ENCODE measurements around the gene TAS1R2. TPM values are rescaled to one million over a fixed set of nuclear protein-coding genes. Genes with fewer than 3 reads are reported as not detected.

The TAS1R2 gene
- total RNA-seq, 1 experiment from 2014 or later: not detected

DNA sequence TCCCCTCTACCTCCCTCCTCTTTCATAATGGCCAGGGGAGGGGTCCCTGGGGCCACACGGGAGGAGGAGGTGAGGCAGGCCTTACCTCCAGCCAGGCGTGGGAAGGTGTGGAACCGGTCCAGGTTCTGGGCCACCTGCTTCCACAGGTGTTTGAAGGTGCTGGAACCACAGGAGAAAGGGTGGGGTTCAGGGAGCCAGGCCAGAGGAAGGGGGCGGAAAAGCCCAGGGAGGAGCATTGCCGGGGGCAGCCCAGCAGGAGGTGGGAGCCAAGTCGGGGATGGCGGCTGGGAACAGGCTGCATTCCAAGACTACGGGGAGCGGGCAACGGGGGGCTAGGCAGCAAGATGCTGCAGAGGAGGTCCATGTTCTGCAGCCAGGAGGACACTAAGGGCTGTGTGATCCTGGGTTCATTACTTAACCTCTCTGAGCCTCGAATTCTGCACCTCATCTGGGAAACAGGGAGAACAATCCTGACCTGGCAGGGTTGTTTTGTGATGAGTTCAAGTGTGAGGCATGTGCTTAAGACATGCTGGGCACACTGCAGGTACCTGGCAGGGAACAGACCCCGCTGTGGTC lies 19.8 kb upstream of the TAS1R2 start:
- H4K20me1 ChIP-seq (ENCODE audit: control insufficient read depth, insufficient read depth, insufficient read length): no peaks in the 10 kb centered on the region

More for the DNA sequence above, 19.8 kb upstream of the TAS1R2 start:
- no peak overlapping the region for H3K14ac ChIP-seq (ENCODE audit: insufficient read depth, low read length)
- H2BK20ac ChIP-seq (ENCODE audit: low read depth, low read length, poor library complexity, severe bottlenecking): no peak overlapping the region
- H3K4me2 ChIP-seq (ENCODE audit: insufficient read depth, insufficient read length, low read length): no peak overlapping the region
- no peaks in the 10 kb centered on the region for H3K79me1 ChIP-seq (ENCODE audit: insufficient read depth, low read depth, low read length, poor library complexity, severe bottlenecking)
- H3K9me3 Mint-ChIP-seq: no peaks in the 10 kb centered on the region
- no peaks in the 10 kb centered on the region for H3K4me1 ChIP-seq (ENCODE audit: insufficient read depth, low read length)
- H3K4ac ChIP-seq (ENCODE audit: low read depth, low read length): no peak overlapping the region
- peaks cover 3 to 13% (median 9%) of the 10 kb centered on the region in 3 experiments; a peak in 4 of 7 replicates for H3K36me3 Mint-ChIP-seq (ENCODE audit: insufficient read depth in 1 of 3, low read depth in 3 of 3)
- no peak overlapping the region for H3K27ac Mint-ChIP-seq
- H3K27ac ChIP-seq (ENCODE audit: insufficient read length, low read depth, low read length): no peak overlapping the region
- no peak overlapping the region for H2AFZ ChIP-seq (ENCODE audit: low read length)
- H2BK5ac ChIP-seq (ENCODE audit: insufficient read length, low read length): no peak overlapping the region
- no peak overlapping the region for H3K9ac ChIP-seq (ENCODE audit: extremely low read depth, insufficient read length, low read length)
- H3K27me3 ChIP-seq (ENCODE audit: insufficient read depth, low read length): no peaks in the 10 kb centered on the region
- DNase-seq: no peak
- no peaks in the 10 kb centered on the region for H3K9me3 ChIP-seq (ENCODE audit: control insufficient read depth, low read depth, low read length)
- no peak overlapping the region for H2BK12ac ChIP-seq (ENCODE audit: insufficient read length, low read depth, low read length)
- H2AK5ac ChIP-seq (ENCODE audit: insufficient read length, low read length): no peak overlapping the region
- H3K18ac ChIP-seq (ENCODE audit: insufficient read length, low read depth, low read length): no peak overlapping the region
- no peak overlapping the region for H3K56ac ChIP-seq (ENCODE audit: insufficient read length, low read depth, low read length)
- no peak overlapping the region for H4K8ac ChIP-seq (replicated peaks; ENCODE audit: insufficient read length, low read depth, low read length)
- no peaks in the 10 kb centered on the region for H3K27me3 Mint-ChIP-seq (ENCODE audit: low read depth)
- WGBS (ENCODE audit: extremely low coverage, insufficient read length, low lambda C conversion rate): no CpG with 5 or more reads among the region's 12 CpGs
- no peaks in the 10 kb centered on the region for H3K79me2 ChIP-seq (ENCODE audit: insufficient read depth, low read length)
- TF ChIP-seq, protein P1, sequence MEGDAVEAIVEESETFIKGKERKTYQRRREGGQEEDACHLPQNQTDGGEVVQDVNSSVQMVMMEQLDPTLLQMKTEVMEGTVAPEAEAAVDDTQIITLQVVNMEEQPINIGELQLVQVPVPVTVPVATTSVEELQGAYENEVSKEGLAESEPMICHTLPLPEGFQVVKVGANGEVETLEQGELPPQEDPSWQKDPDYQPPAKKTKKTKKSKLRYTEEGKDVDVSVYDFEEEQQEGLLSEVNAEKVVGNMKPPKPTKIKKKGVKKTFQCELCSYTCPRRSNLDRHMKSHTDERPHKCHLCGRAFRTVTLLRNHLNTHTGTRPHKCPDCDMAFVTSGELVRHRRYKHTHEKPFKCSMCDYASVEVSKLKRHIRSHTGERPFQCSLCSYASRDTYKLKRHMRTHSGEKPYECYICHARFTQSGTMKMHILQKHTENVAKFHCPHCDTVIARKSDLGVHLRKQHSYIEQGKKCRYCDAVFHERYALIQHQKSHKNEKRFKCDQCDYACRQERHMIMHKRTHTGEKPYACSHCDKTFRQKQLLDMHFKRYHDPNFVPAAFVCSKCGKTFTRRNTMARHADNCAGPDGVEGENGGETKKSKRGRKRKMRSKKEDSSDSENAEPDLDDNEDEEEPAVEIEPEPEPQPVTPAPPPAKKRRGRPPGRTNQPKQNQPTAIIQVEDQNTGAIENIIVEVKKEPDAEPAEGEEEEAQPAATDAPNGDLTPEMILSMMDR (conservative IDR thresholded peaks at IDR 0.05): no peak
- no peak overlapping the region for H4K91ac ChIP-seq (ENCODE audit: insufficient read length, low read depth, low read length)
- H3T11ph ChIP-seq (ENCODE audit: low read length): no peak overlapping the region
- no peak overlapping the region for H3K4me3 Mint-ChIP-seq
- H3K23ac ChIP-seq (ENCODE audit: insufficient read length, low read depth, low read length): no peak overlapping the region
- no peak overlapping the region for H2BK120ac ChIP-seq (ENCODE audit: low read depth, low read length, poor library complexity, severe bottlenecking)
- no peaks in the 10 kb centered on the region for H3K23me2 ChIP-seq (ENCODE audit: insufficient read length, low read depth, low read length, poor library complexity, severe bottlenecking)
- no peak overlapping the region for H4K5ac ChIP-seq (ENCODE audit: insufficient read length, low read depth, low read length)
- H3K4me1 Mint-ChIP-seq: peaks cover 0 to 11% of the 10 kb centered on the region in 2 experiments; a peak in 2 of 4 replicates
- no peak overlapping the region for H2BK15ac ChIP-seq (ENCODE audit: low read depth, low read length)

Measured in H9 (cell line).